Activated CD4-positive, alpha-beta T cell treated with anti-CD3 and anti-CD28 coated beads for 48 hours (primary cell): ENCODE results near the gene ODC1.
"Not testable (repeated sequence)": the region's sequence is repeated elsewhere in the genome, so short reads cannot be mapped to it uniquely, and the experiment has no call there.

Experiments
- DNase-seq: peaks from one replicate; pipeline ENCODE4 v3.0.0-alpha.2; 2020

ODC1 gene

DNA sequence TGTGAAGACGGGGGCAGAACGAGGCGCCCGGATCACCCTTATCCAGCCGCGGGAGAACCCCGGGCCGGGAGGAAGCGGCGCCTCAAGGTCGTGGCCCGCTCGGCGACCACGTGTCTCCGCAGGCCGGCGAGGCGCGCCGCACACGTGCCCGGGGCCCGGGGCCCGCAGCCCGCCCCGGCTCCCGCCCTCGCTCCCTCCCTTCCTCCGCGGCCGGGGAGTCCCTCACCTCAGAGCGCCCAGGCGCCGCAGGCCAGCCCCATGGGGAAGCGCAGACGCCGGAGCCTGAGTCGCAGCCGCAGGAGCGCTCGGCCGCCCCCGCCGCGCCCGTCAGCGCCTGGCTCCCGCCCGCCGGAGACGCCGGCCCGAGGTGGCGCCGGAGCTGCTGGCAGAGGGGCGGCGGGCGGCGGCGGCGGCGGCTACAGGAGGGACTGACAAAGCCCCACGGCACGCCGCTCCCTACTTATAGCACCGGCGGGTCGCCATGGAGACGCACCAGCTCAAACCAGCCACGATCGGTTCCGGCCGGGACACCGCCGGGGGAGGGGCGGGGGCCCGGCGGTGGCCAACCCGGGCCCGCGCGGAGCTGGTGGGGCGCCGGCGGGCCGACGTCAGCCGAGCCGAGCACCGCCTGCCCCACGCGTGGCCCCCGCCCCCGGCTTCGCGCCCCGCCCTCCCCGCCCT lies at the start of gene ODC1:
TSS of gene ODC1 (minus strand) at position 433 of the 681 bp plus-strand sequence. CDS start 3,295 bp downstream, outside the sequence.
- peak; percentile 98 for DNase-seq

DNA sequence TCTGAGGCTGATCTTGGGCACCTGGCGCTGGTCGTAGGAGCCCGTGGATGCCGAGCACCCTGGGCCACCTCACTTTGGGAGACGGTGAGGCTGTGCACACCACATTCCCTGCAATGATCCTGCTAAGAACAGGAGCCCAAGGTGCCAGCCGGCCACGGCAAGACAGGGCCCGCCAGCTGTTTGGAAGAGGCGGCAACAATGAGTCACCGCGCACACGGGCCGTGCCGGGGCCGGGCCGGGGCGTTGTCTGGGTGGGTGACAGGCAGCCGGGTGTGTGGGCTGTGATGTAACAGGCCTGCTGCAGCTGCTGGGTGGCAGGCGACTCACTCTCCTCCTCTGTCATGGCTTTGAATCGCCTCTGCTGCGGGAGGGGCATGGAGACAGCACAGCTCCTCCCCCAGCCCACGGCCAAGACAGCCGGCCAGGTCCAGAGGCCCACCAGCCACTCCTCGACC lies 49.7 kb upstream of the ODC1 start:
- DNase-seq: peak; percentile 70

DNA sequence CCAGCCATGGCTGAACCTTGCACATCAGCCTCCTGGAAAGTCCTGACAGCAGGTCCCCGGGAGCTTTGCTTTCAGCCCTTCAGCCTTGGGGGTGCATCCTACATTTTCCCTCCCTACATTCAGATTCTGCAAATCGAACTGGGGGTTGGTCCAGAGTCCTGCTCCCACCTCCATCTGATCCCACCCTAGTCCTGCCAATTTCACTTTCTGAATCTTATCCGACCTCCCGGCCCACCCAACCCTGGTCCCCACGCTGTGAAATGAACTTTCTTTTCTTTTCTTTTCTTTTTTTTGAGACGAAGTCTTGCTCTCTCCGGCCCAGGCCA lies 47.8 kb upstream of the ODC1 start:
- no peak for DNase-seq

DNA sequence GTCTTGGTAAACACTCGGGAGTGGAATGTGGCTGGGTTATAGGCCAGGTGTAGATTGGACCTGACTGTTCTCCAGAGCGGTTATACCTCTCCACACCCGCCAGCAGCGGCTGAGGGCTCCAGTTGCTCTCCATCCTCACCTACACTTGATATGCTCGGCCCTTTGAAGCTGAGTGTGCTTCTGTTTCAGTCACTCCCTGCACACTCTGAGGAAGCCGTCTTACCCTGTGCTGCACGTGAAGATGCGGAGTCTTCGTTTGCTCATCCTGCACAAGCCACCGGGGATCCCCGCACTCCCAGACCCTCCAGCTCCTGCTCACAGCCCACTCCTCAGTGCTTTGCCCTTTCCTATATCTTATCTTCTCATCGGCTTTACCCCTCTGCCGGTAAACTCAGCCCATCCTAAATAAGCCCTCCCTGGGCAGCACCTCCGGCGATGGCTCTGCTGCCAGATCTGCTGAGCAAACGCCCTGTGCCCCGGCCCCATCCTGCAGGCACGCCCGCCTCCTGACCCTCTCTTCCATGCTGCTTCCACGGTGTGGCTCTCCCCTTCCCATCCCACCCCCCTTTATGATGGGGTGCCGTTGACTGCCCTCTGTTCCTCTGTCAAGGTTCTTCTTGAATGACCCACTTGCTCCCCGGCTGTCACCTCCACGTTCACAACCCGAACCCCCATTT lies 47.3 kb upstream of the ODC1 start:
- no peak for DNase-seq

DNA sequence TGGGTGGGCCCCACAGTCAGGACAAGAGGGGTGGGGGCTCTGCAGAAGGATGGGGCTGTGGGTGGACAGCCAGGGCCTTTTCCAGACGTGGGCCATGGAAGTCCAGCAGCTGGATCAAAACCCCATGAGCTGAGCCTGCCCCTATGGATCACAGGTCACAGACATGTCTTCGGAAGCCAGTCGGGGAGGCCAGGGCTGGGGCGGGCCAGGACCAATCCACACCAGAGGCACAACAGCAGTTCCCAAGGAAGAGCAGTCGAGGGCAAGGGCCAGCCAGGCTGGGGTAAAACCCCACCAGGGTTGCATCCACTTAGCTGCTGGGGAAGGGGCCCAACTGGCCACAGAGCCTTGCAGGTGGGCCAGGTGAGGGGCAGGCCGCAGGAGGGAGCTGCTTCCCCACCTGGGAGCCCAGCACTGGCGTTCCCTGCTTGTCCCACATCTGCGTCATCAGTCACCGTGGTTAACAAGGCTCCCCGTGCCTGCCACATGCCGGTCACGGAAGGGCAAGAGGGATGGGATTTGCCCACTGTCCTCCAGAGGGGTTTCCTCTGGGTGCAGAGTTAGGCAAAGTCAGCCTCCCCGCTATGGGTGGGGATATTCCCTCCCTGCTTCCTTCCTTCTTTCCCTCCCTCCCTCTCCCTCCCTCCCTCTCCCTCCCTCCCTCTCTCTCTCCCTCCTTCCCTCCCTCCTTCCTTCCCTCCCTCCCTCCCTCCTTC lies 46.4 kb upstream of the ODC1 start:
- DNase-seq: no peak

DNA sequence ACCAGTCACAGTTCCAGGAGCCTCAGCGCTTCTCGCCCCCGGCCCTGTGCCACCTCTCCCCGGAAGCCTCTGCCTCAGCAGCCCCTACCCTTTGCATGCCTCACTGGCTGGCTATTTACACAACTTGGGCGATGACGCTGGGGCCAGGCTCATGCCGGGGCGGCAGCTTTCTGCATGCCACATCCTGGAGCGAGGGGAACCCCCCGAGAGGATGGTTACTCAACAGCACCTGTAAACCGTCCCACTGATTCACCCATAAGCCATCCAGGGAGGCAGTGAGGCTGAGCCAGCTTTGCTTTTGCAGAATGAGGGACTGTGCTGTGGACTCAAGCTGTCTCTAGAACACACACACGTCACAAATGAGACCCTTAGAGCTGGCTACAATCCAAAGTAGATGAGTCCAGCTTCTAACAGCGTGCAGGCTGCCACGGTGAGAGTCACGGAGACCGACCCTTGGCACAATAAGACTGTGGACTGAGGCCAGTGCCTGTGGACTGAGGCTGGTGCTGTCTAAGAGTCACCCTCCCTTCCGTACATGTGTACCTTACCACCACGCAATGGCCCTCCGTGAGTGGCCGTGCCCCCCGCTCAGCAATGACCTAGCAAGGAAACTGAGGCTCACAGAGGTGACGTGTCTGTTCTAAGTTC lies 45.6 kb upstream of the ODC1 start:
- peak; percentile 88 for DNase-seq

DNA sequence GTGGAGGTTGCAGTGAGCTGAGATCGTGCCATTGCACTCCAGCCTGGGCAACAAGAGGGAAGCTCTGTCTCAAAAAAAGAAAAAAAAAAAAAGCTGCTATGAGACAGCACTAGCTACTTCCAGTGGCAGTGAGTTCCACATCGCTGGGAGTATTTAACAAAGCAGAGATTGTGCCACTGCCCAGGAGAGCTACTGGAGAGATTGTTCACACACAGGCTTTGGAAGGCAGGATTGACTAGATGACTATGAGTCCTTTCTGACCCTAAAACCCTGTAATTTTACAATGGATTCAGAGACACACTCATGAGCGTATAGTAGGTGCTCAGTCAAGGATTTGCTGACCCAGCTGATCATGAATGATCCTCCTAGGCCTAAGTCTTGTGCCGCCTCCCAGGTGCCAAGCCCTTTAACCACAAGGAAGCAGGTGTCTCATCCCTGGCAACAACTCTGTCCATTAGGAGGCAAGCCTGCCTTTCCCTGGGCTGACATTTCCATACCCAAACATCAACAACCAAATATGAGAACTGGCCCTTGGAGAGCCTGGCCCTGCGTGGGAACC lies 45.0 kb upstream of the ODC1 start:
- no peak for DNase-seq

DNA sequence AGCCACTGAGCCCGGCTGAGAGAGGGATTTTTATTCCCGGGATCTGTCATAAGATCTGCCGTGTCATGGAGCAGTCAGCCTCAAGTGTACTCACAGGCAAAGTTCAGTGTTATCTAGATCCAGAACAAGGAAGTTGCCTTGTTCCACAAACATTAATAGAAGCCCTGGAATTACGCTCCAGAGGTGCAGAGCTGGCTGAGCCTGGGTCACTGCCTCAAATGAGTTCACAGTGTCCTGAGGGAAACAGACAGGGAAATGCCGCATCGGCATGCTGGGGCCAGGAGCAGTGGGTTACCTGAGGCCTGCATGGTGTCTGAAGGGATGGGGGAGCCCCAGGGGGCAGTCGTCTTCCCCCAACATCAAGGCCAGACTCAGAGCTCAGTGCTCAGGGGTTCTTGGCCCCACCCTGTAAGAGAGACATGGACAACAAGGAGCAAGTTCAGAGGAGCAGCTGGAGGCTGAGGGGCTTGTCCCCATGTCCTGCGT lies 42.7 kb upstream of the ODC1 start:
- no peak for DNase-seq

DNA sequence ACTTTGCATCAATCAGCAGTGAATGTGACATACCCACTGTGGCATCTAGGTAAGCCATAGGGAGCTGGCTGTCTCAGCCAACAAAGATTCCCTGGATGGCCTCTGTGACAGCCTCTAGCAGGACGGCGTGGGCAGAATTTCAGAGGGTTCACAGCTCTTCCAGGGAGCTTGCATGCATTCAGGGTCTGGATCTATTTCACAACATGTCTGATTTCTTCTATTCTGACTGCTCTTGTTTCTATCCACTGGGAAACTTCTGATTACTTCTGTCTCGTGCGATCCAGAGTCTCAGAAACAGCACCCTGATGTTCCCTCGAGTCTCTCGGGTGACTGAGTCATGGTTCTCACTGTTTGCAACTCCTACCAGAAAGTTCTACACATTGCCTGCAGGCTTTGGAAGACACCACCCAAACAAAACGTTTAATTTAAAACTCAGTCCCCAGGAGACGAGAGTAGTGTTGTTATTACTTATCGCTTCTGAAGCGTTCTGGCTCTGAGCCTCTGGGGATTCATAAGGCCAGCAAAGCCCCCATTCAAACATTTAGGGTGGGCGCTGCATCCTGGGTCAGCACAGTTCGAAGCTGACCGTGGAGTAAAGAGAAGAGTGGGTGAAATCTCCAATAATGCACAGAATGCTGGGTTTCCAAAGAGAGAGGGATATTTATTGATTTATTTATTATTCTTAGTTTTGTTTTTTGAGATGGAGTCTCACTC lies 41.9 kb upstream of the ODC1 start:
- DNase-seq: no peak

DNA sequence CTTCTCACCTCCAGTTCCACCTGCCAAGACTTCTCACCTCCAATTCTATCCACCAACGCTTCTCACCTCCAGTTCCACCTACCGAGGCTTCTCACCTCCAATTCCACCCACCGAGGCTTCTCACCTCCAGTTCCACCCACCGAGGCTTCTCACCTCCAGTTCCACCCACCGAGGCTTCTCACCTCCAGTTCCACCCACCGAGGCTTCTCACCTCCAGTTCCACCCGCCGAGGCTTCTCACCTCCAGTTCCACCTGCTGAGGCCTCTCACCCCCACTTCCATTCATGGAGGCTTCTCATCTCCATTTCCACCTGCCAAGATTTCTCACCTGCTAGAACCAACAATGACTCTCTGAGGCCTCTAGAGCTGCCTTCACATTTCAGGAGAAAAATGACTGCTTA lies 40.0 kb upstream of the ODC1 start:
- not testable (repeated sequence) for DNase-seq

DNA sequence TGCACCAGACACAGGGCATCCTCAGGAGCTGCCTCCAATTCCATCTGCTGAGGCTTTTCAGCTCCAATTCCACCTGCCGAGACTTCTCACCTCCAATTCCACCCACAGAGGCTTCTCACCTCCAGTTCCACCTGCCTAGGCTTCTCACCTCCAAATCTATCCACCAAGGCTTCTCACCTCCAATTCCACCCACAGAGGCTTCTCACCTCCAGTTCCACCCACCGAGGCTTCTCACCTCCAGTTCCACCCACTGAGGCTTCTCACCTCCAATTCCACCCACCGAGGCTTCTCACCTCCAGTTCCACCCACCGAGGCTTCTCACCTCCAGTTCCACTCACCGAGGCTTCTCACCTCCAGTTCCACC lies 39.6 kb upstream of the ODC1 start:
- DNase-seq: not testable (repeated sequence)

DNA sequence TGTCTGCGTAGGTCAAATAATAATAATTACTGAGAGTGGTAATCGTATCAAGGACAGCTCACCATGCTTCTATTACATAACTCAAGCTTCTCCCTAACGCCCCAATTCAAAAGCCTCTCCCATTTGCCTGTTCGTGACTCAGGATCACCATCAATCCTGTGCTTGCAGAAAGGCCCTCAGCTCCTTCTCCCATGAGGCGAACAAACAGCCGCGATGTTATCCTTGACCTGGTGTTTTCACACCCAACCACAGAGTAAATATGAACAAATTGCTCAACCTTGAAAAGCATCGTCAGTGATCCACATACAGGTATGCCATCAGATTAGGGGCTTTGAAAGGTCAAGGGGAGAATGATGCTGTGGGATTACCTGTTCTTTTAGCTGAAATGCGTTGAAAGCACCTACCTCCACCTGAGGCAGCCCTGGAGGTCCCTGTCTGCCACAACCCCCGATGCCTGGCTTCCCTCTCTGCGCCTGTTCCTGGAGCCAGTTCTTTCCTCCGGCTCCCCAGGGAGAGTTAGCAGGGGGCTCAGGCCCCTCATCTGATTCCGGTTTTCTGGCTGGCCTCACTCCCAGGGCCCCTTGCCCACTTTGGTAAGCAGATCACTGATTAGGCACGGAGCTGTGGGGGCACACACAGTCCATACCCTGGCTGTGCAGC lies 39.1 kb upstream of the ODC1 start:
- DNase-seq: no peak

DNA sequence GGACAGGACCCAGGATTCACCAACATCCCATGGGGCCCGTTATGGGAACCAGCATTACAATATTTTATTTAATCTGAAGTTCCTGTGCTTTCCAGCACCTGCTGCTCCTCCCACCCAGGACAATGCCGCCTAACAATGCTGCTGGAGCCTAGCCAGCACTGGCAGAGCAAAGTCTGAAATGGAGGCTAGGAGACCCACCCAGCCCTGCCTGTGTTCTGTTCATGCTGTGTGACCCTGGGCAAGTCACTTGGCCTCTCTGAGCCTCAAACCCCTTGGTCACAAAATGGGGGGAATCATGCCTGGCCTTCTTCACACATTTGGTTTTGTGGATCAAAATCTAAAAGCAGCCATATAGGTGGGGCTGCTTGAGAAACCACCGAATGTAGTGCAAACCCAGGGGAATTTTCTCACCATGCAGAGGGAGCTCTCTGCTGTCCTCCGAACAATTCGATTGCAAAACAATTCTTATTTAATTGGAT lies 38.5 kb upstream of the ODC1 start:
- no peak for DNase-seq

DNA sequence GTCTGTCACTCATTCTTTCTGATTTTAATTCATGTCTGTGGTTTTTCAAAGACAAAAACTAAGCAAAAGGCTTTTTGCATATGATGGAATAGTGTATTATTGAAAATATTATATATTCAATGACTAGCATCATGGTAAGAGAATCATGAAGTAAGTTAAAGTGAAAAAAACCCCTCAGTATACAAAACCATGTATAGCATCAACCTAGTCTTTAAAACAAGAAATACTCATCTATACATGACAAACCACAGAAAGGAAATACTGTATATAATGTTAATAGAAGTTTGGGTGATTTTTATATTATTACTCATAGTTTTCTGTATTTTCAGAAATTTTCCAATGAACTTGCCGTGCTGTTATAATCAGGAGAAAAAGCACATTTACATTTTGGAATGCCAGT lies 38.0 kb upstream of the ODC1 start:
- DNase-seq: no peak

DNA sequence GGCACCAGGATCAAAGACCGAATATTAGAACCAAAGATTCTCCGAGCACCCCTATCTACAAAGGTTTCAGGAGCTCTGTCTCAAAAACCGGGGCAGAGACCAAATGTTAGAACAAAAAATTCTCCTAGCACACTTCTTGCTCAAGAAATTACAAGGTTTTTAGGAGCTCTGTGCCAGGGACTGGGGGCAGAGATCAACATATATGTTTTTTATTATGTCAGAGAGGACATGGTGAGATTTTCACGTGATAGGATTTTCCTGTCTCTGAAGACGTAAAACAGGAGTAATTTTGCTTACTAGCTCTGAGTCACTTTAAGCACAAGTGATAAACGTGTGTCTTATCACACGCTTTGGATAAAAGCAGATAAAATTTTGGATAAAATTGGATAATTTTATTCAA lies 34.8 kb upstream of the ODC1 start:
- no peak for DNase-seq

DNA sequence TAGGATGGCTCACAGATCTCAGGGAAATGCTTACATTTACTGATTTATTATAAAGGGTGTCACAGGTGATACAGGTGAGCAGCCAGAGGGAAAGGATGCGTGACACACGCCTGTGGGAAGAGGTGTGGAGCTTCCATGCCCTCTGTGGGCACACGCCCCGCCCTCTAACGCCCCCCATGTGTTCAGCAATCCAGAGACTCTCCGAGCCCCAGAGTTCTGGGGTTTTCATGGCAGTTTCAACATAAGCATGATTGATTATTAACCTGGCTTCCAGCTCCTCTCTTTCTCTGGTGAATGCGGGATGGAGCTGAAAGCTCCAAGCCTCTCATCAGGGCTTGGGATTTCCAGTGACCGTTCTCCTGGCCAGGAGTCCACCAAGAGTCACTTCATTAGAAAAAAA lies 34.3 kb upstream of the ODC1 start:
- no peak for DNase-seq

DNA sequence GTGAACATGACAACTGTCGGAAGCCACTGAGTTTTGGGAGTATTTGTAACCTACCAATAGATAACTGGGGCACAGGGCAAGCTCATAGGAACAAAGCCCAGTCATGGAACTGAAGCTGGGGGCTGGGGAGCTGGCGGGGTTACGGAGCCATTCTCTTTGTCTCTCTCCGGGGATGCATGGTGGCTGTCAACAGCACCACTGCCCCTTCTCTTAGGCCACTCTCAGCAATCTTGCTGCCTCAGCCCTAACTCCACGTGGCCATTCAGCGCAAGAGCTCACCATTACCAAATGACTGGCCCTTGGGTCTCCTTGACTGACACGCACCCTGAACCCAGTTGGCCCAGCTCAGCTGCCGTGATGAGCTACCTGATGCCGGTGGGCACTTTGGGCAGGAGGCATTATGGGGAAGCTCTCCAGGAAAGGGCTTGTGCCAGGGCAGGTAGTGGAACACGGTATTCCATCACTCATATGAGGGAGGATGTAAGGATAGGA lies 33.6 kb upstream of the ODC1 start:
- no peak for DNase-seq

DNA sequence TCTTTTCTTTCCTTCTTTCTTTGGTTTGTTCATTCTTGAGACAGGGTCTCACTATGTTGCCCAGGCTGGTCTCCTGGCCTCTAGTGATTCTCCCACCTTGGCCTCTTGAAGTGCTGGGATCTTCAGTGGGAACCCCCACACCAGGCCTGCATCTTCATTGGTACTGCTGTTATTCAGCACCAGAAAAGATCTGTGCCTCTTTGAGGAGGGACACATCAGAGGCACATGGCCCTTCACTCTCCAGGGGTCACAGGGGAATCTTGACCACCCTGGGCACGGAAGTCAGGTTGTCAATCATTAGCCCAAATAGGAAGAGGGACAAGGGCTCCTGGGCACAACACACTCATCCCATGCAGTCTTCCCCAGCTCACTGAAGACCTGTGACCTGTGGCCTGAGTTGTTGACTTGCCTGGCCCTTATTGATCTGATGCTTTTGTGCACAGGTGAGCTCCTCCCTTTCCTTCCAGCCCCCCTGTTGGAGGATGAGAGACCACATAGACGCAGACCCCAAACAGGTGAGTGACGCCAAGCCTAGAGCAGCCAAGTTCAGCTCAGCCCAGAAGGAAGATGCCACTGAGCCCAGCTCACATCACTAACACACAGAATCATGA lies 33.0 kb upstream of the ODC1 start:
- no peak for DNase-seq

DNA sequence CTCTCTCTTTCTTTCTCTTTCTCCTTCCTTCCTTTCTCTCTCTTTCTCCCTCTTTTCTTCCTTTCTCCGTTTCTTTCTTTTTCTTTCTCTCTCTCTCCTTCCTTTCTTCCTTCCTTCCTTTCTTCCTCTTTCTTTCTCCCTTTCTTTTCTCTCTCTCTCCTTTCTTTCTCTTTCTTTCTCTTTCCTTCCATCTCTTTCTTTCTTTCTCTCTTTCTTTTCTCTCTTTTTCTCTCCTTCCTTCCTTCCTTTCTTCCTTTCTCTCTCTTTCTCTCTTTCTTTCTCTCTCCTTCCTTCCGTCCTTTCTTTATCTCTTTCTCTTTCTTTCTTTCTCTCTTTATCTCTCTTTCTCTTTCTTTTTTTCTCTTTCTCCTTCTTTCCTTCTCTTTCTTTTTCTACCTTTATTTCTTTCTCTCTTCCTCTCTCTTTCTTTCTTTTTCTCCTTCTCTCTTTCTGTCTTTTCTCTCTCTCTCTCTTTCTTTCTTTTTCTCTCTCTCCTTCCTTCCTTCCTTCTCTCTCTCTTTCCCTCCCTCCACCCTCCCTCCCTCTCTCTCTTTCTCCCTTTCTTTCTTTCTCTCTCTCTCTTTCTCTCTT lies 32.3 kb upstream of the ODC1 start:
- no peak for DNase-seq

DNA sequence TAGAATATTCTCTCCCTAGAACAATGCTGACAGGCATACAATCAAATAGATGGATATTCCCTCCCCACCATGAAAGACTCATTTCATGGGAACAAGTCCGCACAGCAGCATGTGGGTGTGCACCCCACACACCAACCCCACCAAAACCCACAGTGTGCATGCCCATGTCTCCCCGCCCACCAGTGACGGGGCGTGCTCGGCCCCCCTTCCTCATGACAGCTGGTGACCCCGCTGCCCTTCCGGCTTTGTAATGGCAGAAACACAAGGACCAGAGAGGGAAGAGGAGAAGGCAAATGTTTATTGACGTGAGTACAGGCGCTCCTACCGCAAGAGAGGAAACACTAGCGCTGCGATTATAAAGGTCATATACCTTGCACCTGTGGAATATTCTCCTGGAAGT lies 30.8 kb upstream of the ODC1 start:
- DNase-seq: no peak

DNA sequence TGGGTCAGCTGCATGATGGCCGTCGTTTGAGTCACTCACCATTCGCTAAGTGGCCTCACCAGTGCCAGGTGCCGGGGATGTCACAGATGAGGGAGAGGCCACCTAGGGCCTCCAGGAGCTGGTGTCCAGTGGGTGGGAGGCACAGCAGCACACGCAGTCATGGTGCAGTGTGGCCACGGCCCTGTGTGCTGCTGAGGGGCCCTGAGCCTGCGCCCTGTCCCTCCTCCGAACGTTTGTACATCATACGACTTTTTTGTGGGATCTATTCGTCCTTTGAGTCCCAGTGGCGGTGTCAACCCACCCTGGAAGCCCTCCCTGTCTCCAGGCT lies 30.1 kb upstream of the ODC1 start:
- DNase-seq: no peak
